Hematopoietic multipotent progenitor cell treated with erythropoietin and hydrocortisone succinate and interleukin-3 and kit ligand, for 17 days (in vitro differentiated cells): ENCODE data around the gene C11orf52.
"Not testable (repeated sequence)": the region's sequence is repeated elsewhere in the genome, so short reads cannot be mapped to it uniquely, and the experiment has no call there.

Source experiments
- DNase-seq: peaks from one replicate; pipeline ENCODE4 v3.0.0-alpha.2; 2015; ENCODE audit warnings: low spot score

Gene C11orf52

GRCh38 chr11:111918390-111919256 lies at the start of gene C11orf52:
Gene C11orf52, plus strand, starts transcription at chr11:111918913. Its CDS starts 60 bp downstream, at chr11:111918973.
- no peak for DNase-seq

- no peak for DNase-seq
Observed at GRCh38 chr11:111870113-111870512, 48.6 kb upstream of the C11orf52 start.

- no peak for DNase-seq
Observed at GRCh38 chr11:111870522-111870885, 48.2 kb upstream of the C11orf52 start.

- DNase-seq = peak; percentile 80
Observed at GRCh38 chr11:111870886-111871692, 47.6 kb upstream of the C11orf52 start, which contains the start of gene ALG9. Gene ALG9, minus strand, starts transcription at chr11:111871581. Its CDS starts 99 bp downstream, at chr11:111871482.

- DNase-seq = no peak
Observed at GRCh38 chr11:111871693-111872161, 47.0 kb upstream of the C11orf52 start.

GRCh38 chr11:111878385-111878848 lies 40.3 kb upstream of the C11orf52 start:
- no peak for DNase-seq

GRCh38 chr11:111878849-111879636 lies 39.7 kb upstream of the C11orf52 start, which contains the start of the genes CFAP68 and FDXACB1:
Gene CFAP68, plus strand, starts transcription at chr11:111879541. Its CDS starts 20 bp downstream, at chr11:111879561.
Gene FDXACB1, minus strand, starts transcription at chr11:111879165. Its CDS starts 33 bp downstream, at chr11:111879132.
- DNase-seq = peak; percentile 99

GRCh38 chr11:111879637-111879960 lies 39.1 kb upstream of the C11orf52 start:
- DNase-seq = no peak

- DNase-seq = no peak
Observed at GRCh38 chr11:111882202-111882601, 36.5 kb upstream of the C11orf52 start.

GRCh38 chr11:111885053-111885452 lies 33.7 kb upstream of the C11orf52 start:
- not testable (repeated sequence) for DNase-seq

- no peak for DNase-seq
Observed at GRCh38 chr11:111886032-111886431, 32.7 kb upstream of the C11orf52 start.

GRCh38 chr11:111886844-111887243 lies 31.9 kb upstream of the C11orf52 start:
- DNase-seq = no peak

GRCh38 chr11:111905411-111905810 lies 13.3 kb upstream of the C11orf52 start:
- no peak for DNase-seq

- no peak for DNase-seq
Observed at GRCh38 chr11:111906680-111907079, 12.0 kb upstream of the C11orf52 start.

GRCh38 chr11:111908639-111909305 lies 9.9 kb upstream of the C11orf52 start:
- DNase-seq = no peak

- DNase-seq = no peak
Observed at GRCh38 chr11:111909378-111909777, 9.3 kb upstream of the C11orf52 start.

- DNase-seq = no peak
Observed at GRCh38 chr11:111910676-111911562, 7.8 kb upstream of the C11orf52 start.

GRCh38 chr11:111911563-111912401 lies 6.9 kb upstream of the C11orf52 start, which contains the start of gene CRYAB:
Gene CRYAB, minus strand, starts transcription at chr11:111911770. Its CDS starts 46 bp downstream, at chr11:111911724.
- DNase-seq = no peak

- DNase-seq = no peak
Observed at GRCh38 chr11:111912535-111912934, 6.2 kb upstream of the C11orf52 start, which contains the start of gene HSPB2. Gene HSPB2, plus strand, starts transcription at chr11:111912734. Its CDS starts 96 bp downstream, at chr11:111912830.
